ENCODE results near the gene MPZL1.
A peak's percentile ranks its signal among the peaks of the same experiment; 100 is the strongest.

Gene MPZL1

GRCh38 chr1:167678422-167678821 is 43.4 kb upstream of the MPZL1 start:
- TF ChIP-seq CTCF (conservative IDR thresholded peaks at IDR 0.05) = no peak
- TF ChIP-seq ZFX (IDR thresholded peaks at IDR 0.05) = no peak
- no peak overlapping the region for H3K27ac ChIP-seq

GRCh38 chr1:167678838-167679237 is 42.9 kb upstream of the MPZL1 start:
- no peak overlapping the region for H3K27ac ChIP-seq
- no peak for TF ChIP-seq CTCF (conservative IDR thresholded peaks at IDR 0.05)
- TF ChIP-seq ZFX (IDR thresholded peaks at IDR 0.05) = no peak

- TF ChIP-seq ZFX (IDR thresholded peaks at IDR 0.05) = no peak
- no peak for TF ChIP-seq CTCF (conservative IDR thresholded peaks at IDR 0.05)
- H3K27ac ChIP-seq = no peak overlapping the region
These were observed 42.1 kb upstream of the MPZL1 start for GRCh38 chr1:167679714-167680113.

GRCh38 chr1:167681024-167681423 is 40.8 kb upstream of the MPZL1 start:
- no peak for TF ChIP-seq CTCF (conservative IDR thresholded peaks at IDR 0.05)
- TF ChIP-seq ZFX (IDR thresholded peaks at IDR 0.05) = no peak
- H3K27ac ChIP-seq = peak overlapping the region; percentile 0; the same call in 1 of the 2 replicates

GRCh38 chr1:167681451-167682098 is 40.2 kb upstream of the MPZL1 start:
- H3K27ac ChIP-seq = peak overlapping the region; percentile 0; the same call in 1 of the 2 replicates
- no peak for TF ChIP-seq ZFX (IDR thresholded peaks at IDR 0.05)
- no peak for TF ChIP-seq CTCF (conservative IDR thresholded peaks at IDR 0.05)

GRCh38 chr1:167683226-167683625 is 38.6 kb upstream of the MPZL1 start:
- TF ChIP-seq ZFX (IDR thresholded peaks at IDR 0.05) (no peak), CTCF (conservative IDR thresholded peaks at IDR 0.05) (no peak)
- H3K27ac ChIP-seq = peak overlapping the region; percentile 1; the same call in 1 of the 2 replicates

GRCh38 chr1:167683641-167684502 is 37.9 kb upstream of the MPZL1 start:
- H3K27ac ChIP-seq = peak overlapping the region; percentile 1; the same call in 1 of the 2 replicates
- no peak for TF ChIP-seq ZFX (IDR thresholded peaks at IDR 0.05)

Data from C4-2B (cell line).